IMR-90 (cell line): ENCODE measurements around the gene APCDD1. TPM values are rescaled to one million over a fixed set of nuclear protein-coding genes. Genes with fewer than 3 reads are reported as not detected.

Experiments
- ATAC-seq: fragments of 200-7000 bp; cut with Tn5 transposase; 2 replicates; pipeline ENCODE4 v1.9.1; 2020; ENCODE audit warnings: low read depth, mild to moderate bottlenecking, moderate library complexity
- BruUV-seq: library from RNA; stranded (reverse); fragments of 400-500 nt; replicated peaks from 2 replicates; lab custom pipeline; 2021; lab: Mats Ljungman, UMichigan
- CTCF ChIA-PET: fragments of 300-600 bp; formaldehyde crosslinking; extraction: SDS; loops from one replicate; lab custom pipeline; 2021; ENCODE audit warnings: antibody characterized with exemption; lab: Yijun Ruan, JAX
- POLR2A ChIA-PET: fragments of 300-600 bp; sonication (Branson Sonifier 250); formaldehyde crosslinking; loops from one replicate; lab custom pipeline; 2022; ENCODE audit warnings: antibody characterized with exemption; ENCODE audit not compliant: unreplicated experiment; lab: Charles Lee
- DNase-seq: peaks from one replicate; pipeline ENCODE4 v3.0.0; 2013
- H2AFZ ChIP-seq: replicated peaks from 2 replicates; pipeline ENCODE3; 2013; ENCODE audit warnings: low read length, mild to moderate bottlenecking; ENCODE audit not compliant: poor library complexity
- H2AK5ac ChIP-seq: 2 replicates; pipeline ENCODE4 v1.6.1; 2013; ENCODE audit warnings: low read depth, low read length, inconsistent platforms
- H2AK9ac ChIP-seq: replicated peaks from 2 replicates; pipeline ENCODE3; 2013; ENCODE audit warnings: mild to moderate bottlenecking, low read depth, low read length, moderate library complexity; ENCODE audit not compliant: poor library complexity
- H2BK120ac ChIP-seq: 2 replicates; pipeline ENCODE4 v1.6.1; 2013; ENCODE audit warnings: low read depth, low read length, inconsistent platforms
- H2BK15ac ChIP-seq: 3 replicates; pipeline ENCODE4 v1.6.1; 2013; ENCODE audit warnings: low read depth, low read length, inconsistent platforms
- H2BK20ac ChIP-seq: 2 replicates; pipeline ENCODE4 v1.6.1; 2013; ENCODE audit warnings: low read depth, mild to moderate bottlenecking, inconsistent platforms, low read length, moderate library complexity
- H2BK5ac ChIP-seq: 2 replicates; pipeline ENCODE4 v1.6.1; 2013; ENCODE audit warnings: mild to moderate bottlenecking, low read depth, low read length, inconsistent platforms; ENCODE audit not compliant: poor library complexity, severe bottlenecking
- H3K14ac ChIP-seq: replicated peaks from 2 replicates; pipeline ENCODE4 v1.6.1; 2013; ENCODE audit warnings: low read depth, low read length, inconsistent platforms
- H3K18ac ChIP-seq: 2 replicates; pipeline ENCODE4 v1.6.1; 2013; ENCODE audit warnings: low read depth, low read length, control low read depth
- H3K23ac ChIP-seq: 2 replicates; pipeline ENCODE4 v1.6.1; 2013; ENCODE audit warnings: low read depth, low read length, inconsistent platforms
- H3K27ac ChIP-seq: 2 replicates; pipeline ENCODE4 v1.5.1; 2013; ENCODE audit warnings: mild to moderate bottlenecking, control low read depth, low read length; ENCODE audit not compliant: insufficient read depth
- H3K27me3 ChIP-seq: 2 replicates; pipeline ENCODE4 v1.6.1; 2013; ENCODE audit warnings: low read length; ENCODE audit not compliant: control insufficient read depth, insufficient read depth
- H3K36me3 ChIP-seq: 2 replicates; pipeline ENCODE4 v1.6.1; 2013; ENCODE audit warnings: low read length, mixed read lengths; ENCODE audit not compliant: control insufficient read depth, insufficient read depth
- H3K4ac ChIP-seq: 2 replicates; pipeline ENCODE4 v1.6.1; 2013; ENCODE audit warnings: low read depth, low read length, inconsistent platforms
- H3K4me1 ChIP-seq: 2 replicates; pipeline ENCODE4 v1.6.1; 2013; ENCODE audit warnings: low read length, mixed read lengths; ENCODE audit not compliant: control insufficient read depth, insufficient read depth
- H3K4me2 ChIP-seq: 2 replicates; pipeline ENCODE4 v1.6.1; 2013; ENCODE audit warnings: low read depth, mild to moderate bottlenecking, control low read depth, low read length, moderate library complexity
- H3K4me3 ChIP-seq: 2 replicates; pipeline ENCODE4 v1.5.1; 2013; ENCODE audit warnings: low read depth, mild to moderate bottlenecking, control low read depth, low read length, moderate library complexity; ENCODE audit not compliant: insufficient read depth
- H3K56ac ChIP-seq: 2 replicates; pipeline ENCODE4 v1.6.1; 2013; ENCODE audit warnings: low read length, inconsistent platforms; ENCODE audit not compliant: insufficient read depth; ENCODE audit errors: extremely low read depth
- H3K79me1 ChIP-seq, 2 experiments: 2 replicates each; pipeline ENCODE4 v1.6.1; 2013; ENCODE audit warnings: low read length in 2 of 2, inconsistent platforms in 1 of 2, low read depth in 1 of 2
- H3K9ac ChIP-seq: 2 replicates; pipeline ENCODE4 v1.6.1; 2013; ENCODE audit warnings: low read depth, low read length, control low read depth
- H3K9me1 ChIP-seq: 2 replicates; pipeline ENCODE4 v1.6.1; 2013; ENCODE audit warnings: low read length, inconsistent platforms; ENCODE audit not compliant: insufficient read depth
- H3K9me3 ChIP-seq: 2 replicates; pipeline ENCODE4 v1.6.1; 2013; ENCODE audit warnings: low read length; ENCODE audit not compliant: control insufficient read depth, insufficient read depth
- H4K20me1 ChIP-seq: 2 replicates; pipeline ENCODE4 v1.6.1; 2013; ENCODE audit warnings: low read length, inconsistent platforms; ENCODE audit not compliant: insufficient read depth
- H4K5ac ChIP-seq: 2 replicates; pipeline ENCODE4 v1.6.1; 2013; ENCODE audit warnings: mild to moderate bottlenecking, low read depth, low read length, control low read depth
- H4K8ac ChIP-seq, 2 experiments: 2 replicates each; pipeline ENCODE4 v1.6.1; 2013; ENCODE audit warnings: low read depth in 2 of 2, low read length in 2 of 2, control low read depth in 1 of 2, inconsistent platforms in 1 of 2
- H4K91ac ChIP-seq: 2 replicates; pipeline ENCODE4 v1.6.1; 2013; ENCODE audit warnings: low read depth, low read length, inconsistent platforms; ENCODE audit not compliant: insufficient read depth
- BHLHE40 ChIP-seq: fragments of 150-350 bp; IDR thresholded peaks from 2 replicates; pipeline ENCODE4 v1.6.1; 2016; ENCODE audit warnings: mild to moderate bottlenecking, low read depth, low read length
- CEBPB ChIP-seq: IDR thresholded peaks from 2 replicates; pipeline ENCODE4 v1.6.1; 2012; ENCODE audit warnings: low read depth, low read length, improper control_type of control experiment
- FOS ChIP-seq: fragments of 150-350 bp; IDR thresholded peaks from 2 replicates; pipeline ENCODE4 v1.6.1; 2016; ENCODE audit warnings: low read depth, low read length
- MAFK ChIP-seq: IDR thresholded peaks from 2 replicates; pipeline ENCODE4 v1.6.1; 2012; ENCODE audit warnings: low read depth, low read length, improper control_type of control experiment
- MAZ ChIP-seq: IDR thresholded peaks from 2 replicates; pipeline ENCODE4 v1.6.1; 2012; ENCODE audit warnings: low read depth, mild to moderate bottlenecking, low read length, improper control_type of control experiment, moderate library complexity, borderline replicate concordance
- MXI1 ChIP-seq: IDR thresholded peaks from 2 replicates; pipeline ENCODE4 v1.6.1; 2012; ENCODE audit warnings: low read depth, mild to moderate bottlenecking, low read length, moderate library complexity, borderline replicate concordance
- POLR2A ChIP-seq: IDR thresholded peaks from 2 replicates; pipeline ENCODE4 v1.6.1; 2012; ENCODE audit warnings: mild to moderate bottlenecking, low read depth, low read length
- RAD21 ChIP-seq: IDR thresholded peaks from 2 replicates; pipeline ENCODE4 v1.6.1; 2012; ENCODE audit warnings: low read length, improper control_type of control experiment
- RFX5 ChIP-seq: IDR thresholded peaks from 2 replicates; pipeline ENCODE4 v1.8.0; 2012; ENCODE audit warnings: low read depth, mild to moderate bottlenecking, low read length, moderate library complexity
- SMC3 ChIP-seq: fragments of 150-350 bp; IDR thresholded peaks from 2 replicates; pipeline ENCODE4 v1.6.1; 2016; ENCODE audit warnings: low read depth, mild to moderate bottlenecking, antibody characterized with exemption, low read length, moderate library complexity
- WGBS, 2 experiments: methylation state at CpG; one replicate each; pipeline versions ENCODE4 v1.1.5 to v1.1.7; 2013; ENCODE audit warnings: missing lambda C conversion rate in 2 of 2; ENCODE audit not compliant: insufficient read length in 1 of 2; ENCODE audit errors: extremely low coverage in 2 of 2; 5-methylcytosine and 5-hydroxymethylcytosine counted together
- dilution Hi-C: fragments of 300-500 bp; cut with HindIII; formaldehyde crosslinking; loops from one replicate; pipeline ENCODE4 v1.14.3; 2018; ENCODE audit warnings: low sequenced_read_pairs; ENCODE audit not compliant: unreplicated experiment
- in situ Hi-C: fragments of 300-500 bp; cut with MboI; formaldehyde crosslinking; loops from 3 replicates; pipeline ENCODE4 v1.14.3; 2019; ENCODE audit warnings: low sequenced_read_pairs, inconsistent platforms, mixed read lengths
- intact Hi-C: fragments of 100-400 bp; cut with micrococcal nuclease; formaldehyde crosslinking; loops from 2 replicates; pipeline ENCODE4 v1.10.0; 2022
- polyA plus RNA-seq, 3 experiments: library from polyadenylated mRNA; depleted of rRNA; stranded (reverse); fragments of >200 nt; gene quantifications; 2 replicates each; pipeline ENCODE4 v1.2.3, GENCODE V29; 2012; ENCODE audit warnings: low replicate concordance in 1 of 3
- total RNA-seq: library from RNA; depleted of rRNA; stranded (reverse); fragments of >200 nt; gene quantifications from 2 replicates; pipeline ENCODE4 v1.2.3, GENCODE V29; 2012

The APCDD1 gene
- total and polyA plus RNA-seq, 2 of the 4 experiments (the other 2 are of a cell fraction), result 1.1 to 2.2 TPM

DNA sequence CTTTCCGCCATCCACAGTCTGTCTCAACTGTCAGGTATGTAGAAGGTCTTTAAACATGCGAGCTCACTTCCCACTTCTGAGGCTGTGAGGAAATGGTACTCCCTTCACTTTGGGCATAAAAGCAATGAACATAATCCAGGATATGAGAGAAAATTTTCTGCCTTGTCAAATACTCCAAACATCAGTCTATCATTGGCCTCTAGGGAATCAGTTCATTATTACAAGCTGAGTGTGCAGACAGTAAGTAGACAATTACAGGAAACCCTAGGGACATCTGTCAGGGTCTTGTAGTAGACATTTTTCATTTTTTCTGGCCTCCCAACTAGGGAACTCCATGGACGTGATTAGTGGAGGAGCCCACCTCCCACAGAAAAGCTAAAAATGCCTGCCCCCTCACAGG lies 13.6 kb upstream of the APCDD1 start:
- Histone ChIP-seq H3K14ac (no peak overlapping the region), H3K18ac (no peak overlapping the region), H3K23ac (no peak overlapping the region), H2AK9ac (no peak overlapping the region), H3K27ac (no peak overlapping the region), H3K27me3 (peaks cover 28% of the 10 kb centered on the region), H3K9me1 (peaks cover 8% of the 10 kb centered on the region; the same call in 1 of the 2 replicates), H2BK5ac (no peak overlapping the region), H2AK5ac (no peak overlapping the region), H3K9ac (no peak overlapping the region), H2AFZ (no peak overlapping the region), H3K36me3 (no peaks in the 10 kb centered on the region), H3K4ac (no peak overlapping the region), H2BK120ac (no peak overlapping the region), H4K8ac (no peak overlapping the region), H3K4me1 (peaks cover 5% of the 10 kb centered on the region; the same call in 1 of the 2 replicates), H2BK15ac (no peak overlapping the region), H3K79me1 (no peaks in the 10 kb centered on the region), H3K56ac (no peak overlapping the region), H3K4me2 (no peak overlapping the region), H4K20me1 (no peaks in the 10 kb centered on the region), H3K9me3 (no peaks in the 10 kb centered on the region), H4K5ac (no peak overlapping the region), H4K91ac (no peak overlapping the region), H3K4me3 (no peak overlapping the region), H2BK20ac (no peak overlapping the region)
- TF ChIP-seq MAZ, result no peak
- TF ChIP-seq MAFK, result no peak
- no peak for TF ChIP-seq BHLHE40
- TF ChIP-seq POLR2A, result no peak
- TF ChIP-seq RAD21, result no peak
- TF ChIP-seq FOS, result no peak
- TF ChIP-seq CEBPB, result no peak
- TF ChIP-seq RFX5, result no peak
- TF ChIP-seq SMC3, result no peak
- TF ChIP-seq MXI1, result no peak
- intact Hi-C loops, result no loop called here
- no peak for ATAC-seq
- no TSS peak for BruUV-seq
- no CpG with 5 or more reads among the region's 3 CpGs for WGBS, 2 experiments
- no peak for DNase-seq
- ChIA-PET POLR2A (no interaction called here), CTCF (no interaction called here)
- in situ Hi-C loops, result no loop called here
- dilution Hi-C loops, result no loop called here
